ENCODE measurements around the gene ICAM3. TPM values are rescaled to one million over a fixed set of nuclear protein-coding genes. Genes with fewer than 3 reads are reported as not detected.

The ICAM3 gene
- polyA plus RNA-seq, 1 donor (not counting 4 experiments of a cell fraction or from before 2014, with no cell fraction given), result 4.7 TPM

DNA sequence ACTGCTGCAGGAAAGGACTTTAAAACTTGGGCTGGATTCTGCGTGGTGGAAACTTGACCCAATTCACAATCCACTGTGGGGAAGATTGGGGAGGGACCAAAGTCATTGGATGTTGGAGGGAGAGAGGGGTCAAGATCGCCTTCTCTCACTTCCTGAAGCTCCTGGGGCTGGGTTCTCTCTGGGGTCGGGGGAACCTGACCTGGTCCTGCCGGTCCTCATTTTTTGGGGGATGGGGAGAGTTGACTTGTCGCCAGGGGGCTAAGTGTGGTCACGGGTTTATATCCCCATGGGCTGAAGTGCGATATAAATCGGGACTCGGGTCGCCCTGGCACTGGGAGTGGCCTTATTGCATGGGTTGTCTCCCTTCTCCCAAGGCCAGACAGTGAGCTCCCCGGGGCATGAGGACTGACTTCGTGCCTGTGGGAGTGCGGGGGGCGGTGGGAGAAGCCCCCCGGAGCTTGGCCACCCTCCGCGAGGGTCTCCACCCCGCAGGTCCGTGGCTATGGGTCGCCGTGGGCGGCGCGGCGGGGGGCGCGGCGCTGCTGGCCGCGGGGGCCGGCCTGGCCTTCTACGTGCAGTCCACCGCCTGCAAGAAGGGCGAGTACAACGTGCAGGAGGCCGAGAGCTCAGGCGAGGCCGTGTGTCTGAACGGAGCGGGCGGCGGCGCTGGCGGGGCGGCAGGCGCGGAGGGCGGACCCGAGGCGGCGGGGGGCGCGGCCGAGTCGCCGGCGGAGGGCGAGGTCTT is 43.4 kb downstream of the ICAM3 start:
- FAIRE-seq (no peak), DNase-seq (ENCODE audit: low read depth, low spot score) (no peak)
- Histone ChIP-seq H2AFZ (ENCODE audit: control insufficient read depth, low read length) (no peak overlapping the region), H3K4me3 (ENCODE audit: control insufficient read depth in 2 of 3, extremely low read depth in 1 of 3, insufficient read depth in 2 of 3, low read depth in 1 of 3, low read length in 3 of 3) (peak overlapping the region in 1 of 3 experiments; percentile 26), H3K4me1 (ENCODE audit: control insufficient read depth, extremely low read depth, insufficient read depth, low read length) (peaks cover 6% of the 10 kb centered on the region), H3K9me3 (ENCODE audit: control insufficient read depth, low read depth, low read length) (no peaks in the 10 kb centered on the region), H4K20me1 (ENCODE audit: control insufficient read depth, extremely low read depth, insufficient read depth, low read length) (no peaks in the 10 kb centered on the region), H3K4me2 (ENCODE audit: control insufficient read depth, extremely low read depth, insufficient read depth, low read depth, low read length) (peak overlapping the region; percentile 45), H3K27ac (ENCODE audit: control insufficient read depth, insufficient read depth, low read length) (no peak overlapping the region), H3K9ac (ENCODE audit: control insufficient read depth, extremely low read depth, insufficient read depth, low read length) (no peak overlapping the region), H3K36me3 (ENCODE audit: control insufficient read depth in 2 of 2, extremely low read depth in 1 of 2, insufficient read depth in 2 of 2, low read length in 2 of 2) (no peaks in the 10 kb centered on the region), H3K9me1 (ENCODE audit: control insufficient read depth, extremely low read depth, insufficient read depth, low read length) (no peaks in the 10 kb centered on the region), H3K79me2 (ENCODE audit: control insufficient read depth, insufficient read depth, low read length) (no peaks in the 10 kb centered on the region), H3K27me3 (ENCODE audit: control insufficient read depth, extremely low read depth, insufficient read depth, low read length) (peaks cover 59% of the 10 kb centered on the region)
- dilution Hi-C loops (cut with MboI; ENCODE audit: extremely low pct_ligation_motif_present, low sequenced_read_pairs), result no loop called here
- TF ChIP-seq, protein P1, sequence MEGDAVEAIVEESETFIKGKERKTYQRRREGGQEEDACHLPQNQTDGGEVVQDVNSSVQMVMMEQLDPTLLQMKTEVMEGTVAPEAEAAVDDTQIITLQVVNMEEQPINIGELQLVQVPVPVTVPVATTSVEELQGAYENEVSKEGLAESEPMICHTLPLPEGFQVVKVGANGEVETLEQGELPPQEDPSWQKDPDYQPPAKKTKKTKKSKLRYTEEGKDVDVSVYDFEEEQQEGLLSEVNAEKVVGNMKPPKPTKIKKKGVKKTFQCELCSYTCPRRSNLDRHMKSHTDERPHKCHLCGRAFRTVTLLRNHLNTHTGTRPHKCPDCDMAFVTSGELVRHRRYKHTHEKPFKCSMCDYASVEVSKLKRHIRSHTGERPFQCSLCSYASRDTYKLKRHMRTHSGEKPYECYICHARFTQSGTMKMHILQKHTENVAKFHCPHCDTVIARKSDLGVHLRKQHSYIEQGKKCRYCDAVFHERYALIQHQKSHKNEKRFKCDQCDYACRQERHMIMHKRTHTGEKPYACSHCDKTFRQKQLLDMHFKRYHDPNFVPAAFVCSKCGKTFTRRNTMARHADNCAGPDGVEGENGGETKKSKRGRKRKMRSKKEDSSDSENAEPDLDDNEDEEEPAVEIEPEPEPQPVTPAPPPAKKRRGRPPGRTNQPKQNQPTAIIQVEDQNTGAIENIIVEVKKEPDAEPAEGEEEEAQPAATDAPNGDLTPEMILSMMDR (optimal IDR thresholded peaks at IDR 0.05 in 1 of 3, IDR thresholded peaks at IDR 0.05 in 1 of 3, conservative IDR thresholded peaks at IDR 0.05 in 1 of 3; ENCODE audit: extremely low read depth in 1 of 3, insufficient read depth in 2 of 3, low read length in 3 of 3), result no peak
- TF ChIP-seq EZH2 (IDR thresholded peaks at IDR 0.05; ENCODE audit: low read length), result peak; percentile 63

DNA sequence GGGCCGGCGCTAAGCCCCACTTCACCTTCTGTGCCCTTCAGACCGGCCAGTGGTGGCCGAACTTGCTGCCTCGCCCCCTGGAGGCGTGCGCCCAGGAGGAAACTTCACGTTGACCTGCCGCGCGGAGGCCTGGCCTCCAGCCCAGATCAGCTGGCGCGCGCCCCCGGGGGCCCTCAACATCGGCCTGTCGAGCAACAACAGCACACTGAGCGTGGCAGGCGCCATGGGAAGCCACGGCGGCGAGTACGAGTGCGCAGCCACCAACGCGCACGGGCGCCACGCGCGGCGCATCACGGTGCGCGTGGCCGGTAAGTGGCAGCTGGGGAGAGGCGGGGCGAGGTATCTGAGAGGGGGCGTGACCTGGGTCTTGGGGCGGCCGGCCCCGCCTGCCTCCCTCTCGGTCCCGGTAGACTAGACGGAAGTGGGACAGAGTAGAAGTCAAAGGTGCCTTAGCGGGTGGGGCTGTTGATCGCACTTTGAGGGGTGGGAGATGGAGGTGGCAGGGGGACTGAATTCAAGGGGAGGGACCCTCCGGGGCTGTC is 44.0 kb downstream of the ICAM3 start:
- Histone ChIP-seq H3K4me2 (ENCODE audit: control insufficient read depth, extremely low read depth, insufficient read depth, low read depth, low read length) (peak overlapping the region; percentile 45), H3K27ac (ENCODE audit: control insufficient read depth, insufficient read depth, low read length) (no peak overlapping the region), H4K20me1 (ENCODE audit: control insufficient read depth, extremely low read depth, insufficient read depth, low read length) (no peaks in the 10 kb centered on the region), H3K79me2 (ENCODE audit: control insufficient read depth, insufficient read depth, low read length) (no peaks in the 10 kb centered on the region), H2AFZ (ENCODE audit: control insufficient read depth, low read length) (no peak overlapping the region), H3K4me3 (ENCODE audit: control insufficient read depth in 2 of 3, extremely low read depth in 1 of 3, insufficient read depth in 2 of 3, low read depth in 1 of 3, low read length in 3 of 3) (peak overlapping the region in 1 of 3 experiments; percentile 26), H3K4me1 (ENCODE audit: control insufficient read depth, extremely low read depth, insufficient read depth, low read length) (peaks cover 12% of the 10 kb centered on the region), H3K36me3 (ENCODE audit: control insufficient read depth in 2 of 2, extremely low read depth in 1 of 2, insufficient read depth in 2 of 2, low read length in 2 of 2) (no peaks in the 10 kb centered on the region), H3K9me3 (ENCODE audit: control insufficient read depth, low read depth, low read length) (no peaks in the 10 kb centered on the region), H3K27me3 (ENCODE audit: control insufficient read depth, extremely low read depth, insufficient read depth, low read length) (peaks cover 65% of the 10 kb centered on the region), H3K9ac (ENCODE audit: control insufficient read depth, extremely low read depth, insufficient read depth, low read length) (no peak overlapping the region), H3K9me1 (ENCODE audit: control insufficient read depth, extremely low read depth, insufficient read depth, low read length) (no peaks in the 10 kb centered on the region)
- no peak for TF ChIP-seq EZH2 (IDR thresholded peaks at IDR 0.05; ENCODE audit: low read length)
- TF ChIP-seq, protein P1 (optimal IDR thresholded peaks at IDR 0.05 in 1 of 3, IDR thresholded peaks at IDR 0.05 in 1 of 3, conservative IDR thresholded peaks at IDR 0.05 in 1 of 3; ENCODE audit: extremely low read depth in 1 of 3, insufficient read depth in 2 of 3, low read length in 3 of 3), result no peak
- dilution Hi-C loops (cut with MboI; ENCODE audit: extremely low pct_ligation_motif_present, low sequenced_read_pairs), result no loop called here
- FAIRE-seq, result no peak
- DNase-seq (ENCODE audit: low read depth, low spot score), result no peak

All from keratinocyte (primary cell).